Left renal cortex interstitium (tissue), 4 donors: ENCODE data around the gene KANSL3. TPM values are rescaled to one million over a fixed set of nuclear protein-coding genes. Genes with fewer than 3 reads are reported as not detected.
"Not testable (repeated sequence)": the region's sequence is repeated elsewhere in the genome, so short reads cannot be mapped to it uniquely, and the experiment has no call there.

Source experiments
- DNase-seq, 4 donors: peaks; one replicate each; pipeline ENCODE4 v3.0.0-alpha.2; 2013; ENCODE audit warnings: low read depth in 4 of 4, low spot score in 2 of 4, missing footprints in 1 of 4
- polyA plus RNA-seq, 4 donors: library from polyadenylated mRNA; unstranded; fragments of 120-200 nt; gene quantifications; one replicate each; pipeline ENCODE4 v1.2.1, GENCODE V29; 2013; ENCODE audit not compliant: insufficient read length in 4 of 4

Gene KANSL3
- polyA plus RNA-seq, 4 donors, result 48.1 to 63.8 (median 55.9) TPM

DNA sequence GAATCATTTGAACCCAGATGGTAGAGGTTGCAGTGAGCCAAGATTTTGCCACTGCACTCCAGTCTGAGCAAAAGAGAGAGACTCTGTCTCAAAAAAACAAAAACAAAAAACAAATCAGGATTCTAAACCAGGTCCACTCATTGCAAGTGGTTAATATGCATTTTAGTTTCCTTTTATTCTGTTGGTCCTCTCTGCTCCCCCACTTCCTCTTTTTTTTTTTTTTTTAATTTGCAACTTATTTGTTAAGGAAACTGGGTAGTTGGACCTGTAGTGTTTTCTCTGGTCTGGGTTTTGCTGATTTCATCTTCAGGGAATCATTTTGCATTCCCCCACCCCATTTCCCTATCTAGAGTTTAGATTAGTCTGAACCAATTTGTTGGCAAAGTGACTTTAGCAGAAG lies 18.4 kb upstream of the KANSL3 start:
- DNase-seq, result no peak

DNA sequence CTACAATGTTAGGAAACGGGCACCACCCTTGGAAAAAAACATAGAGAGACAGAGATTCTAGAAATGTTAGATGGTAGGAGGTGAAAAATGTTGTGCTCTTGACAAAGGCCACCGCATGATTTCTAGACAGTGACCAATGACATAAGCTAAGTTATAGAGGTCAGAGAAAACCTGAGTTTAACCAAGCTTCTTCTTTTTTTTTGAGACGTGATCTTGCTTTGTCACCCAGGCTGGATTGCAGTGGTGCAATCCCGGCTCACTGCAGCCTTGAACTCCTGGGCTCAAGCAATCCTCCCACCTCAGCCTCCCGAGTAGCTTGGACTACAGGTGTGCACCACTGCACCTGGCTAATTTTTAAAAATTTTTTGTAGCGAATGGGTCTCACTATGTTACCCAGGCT lies 17.4 kb upstream of the KANSL3 start:
- no peak for DNase-seq

DNA sequence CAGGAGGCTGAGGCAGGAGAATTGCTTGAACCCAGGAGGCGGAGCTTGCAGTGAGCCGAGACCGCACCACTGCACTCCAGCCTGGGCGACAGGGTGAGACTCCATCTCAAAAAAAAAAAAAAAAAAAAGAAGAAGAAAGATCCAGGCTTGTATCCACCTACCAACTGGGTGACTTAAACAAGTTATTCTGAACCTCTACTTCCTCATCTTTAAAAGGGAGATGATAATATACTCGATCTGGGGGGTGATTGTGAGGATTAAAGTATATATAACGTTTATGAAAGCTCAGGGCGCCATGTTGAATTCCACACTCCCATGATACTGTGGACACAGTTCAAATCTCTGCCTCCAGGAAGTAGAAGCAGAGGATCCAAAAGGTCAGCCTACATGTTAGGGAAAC lies 16.7 kb upstream of the KANSL3 start:
- not testable (repeated sequence) for DNase-seq

DNA sequence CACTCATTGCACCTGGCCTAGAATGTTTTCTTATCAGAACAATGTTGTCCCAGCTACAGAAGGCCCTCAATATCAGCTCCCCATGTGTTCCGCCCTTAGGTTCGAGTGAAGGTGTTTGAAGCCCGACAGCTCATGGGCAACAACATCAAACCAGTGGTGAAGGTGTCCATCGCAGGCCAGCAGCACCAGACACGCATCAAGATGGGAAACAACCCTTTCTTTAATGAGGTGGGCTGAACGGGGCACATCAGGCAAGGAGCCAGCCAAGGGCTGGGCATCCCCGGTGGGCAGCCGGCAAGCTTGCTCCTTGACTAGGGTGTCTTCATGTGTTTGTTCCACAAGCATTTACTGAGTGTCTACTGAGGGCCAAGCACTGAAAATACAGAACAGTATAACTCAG lies 13.7 kb upstream of the KANSL3 start:
- DNase-seq, result no peak

DNA sequence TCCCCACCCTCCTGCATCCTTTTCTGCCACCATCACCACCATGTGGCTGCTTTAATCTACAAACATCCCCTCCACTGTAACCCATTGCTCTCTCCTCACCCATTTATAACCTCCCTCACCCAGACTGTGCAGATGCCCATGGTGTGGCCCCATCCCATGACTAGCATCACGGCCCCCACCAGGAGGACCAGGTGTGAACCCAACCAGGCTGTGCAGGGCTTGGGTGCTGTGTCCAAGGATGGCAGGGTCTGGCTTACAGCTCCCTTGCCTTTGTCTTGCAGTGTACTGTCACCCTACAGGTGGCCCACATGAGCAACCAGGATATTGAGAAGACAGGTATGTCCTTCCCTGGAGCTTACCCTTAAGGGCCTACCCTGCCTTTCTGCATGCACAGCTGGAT lies 11.2 kb upstream of the KANSL3 start:
- DNase-seq, result no peak

DNA sequence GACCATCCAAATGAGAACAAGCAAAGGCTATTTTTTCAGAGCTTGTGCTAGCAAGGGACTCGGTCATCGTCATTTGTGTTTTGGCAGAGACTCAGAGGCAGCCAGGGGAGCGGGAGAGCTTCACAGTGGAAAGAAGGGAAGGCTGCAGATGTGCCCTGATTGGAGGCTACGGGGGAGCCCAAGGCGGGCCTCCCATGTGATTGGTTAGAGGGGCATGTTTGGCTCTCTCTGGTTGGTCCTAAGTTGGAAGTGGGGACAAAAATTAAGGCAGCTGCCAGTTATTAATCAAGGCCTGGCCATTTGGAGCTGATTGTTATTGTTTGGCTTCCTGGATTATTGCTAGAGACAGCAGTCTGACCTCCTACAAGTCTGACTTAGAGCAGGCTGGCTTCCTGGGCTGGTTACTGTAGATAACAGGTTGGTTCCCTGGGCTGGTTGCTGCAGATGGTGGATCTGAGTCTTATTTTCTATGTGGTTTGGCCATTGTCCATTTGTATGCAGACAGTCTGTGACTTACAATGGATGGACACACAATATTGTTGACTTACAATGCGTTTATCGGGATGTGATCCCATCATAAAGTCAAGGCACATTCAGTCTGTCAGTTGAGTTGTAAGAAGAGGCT lies 10.3 kb upstream of the KANSL3 start:
- no peak for DNase-seq

DNA sequence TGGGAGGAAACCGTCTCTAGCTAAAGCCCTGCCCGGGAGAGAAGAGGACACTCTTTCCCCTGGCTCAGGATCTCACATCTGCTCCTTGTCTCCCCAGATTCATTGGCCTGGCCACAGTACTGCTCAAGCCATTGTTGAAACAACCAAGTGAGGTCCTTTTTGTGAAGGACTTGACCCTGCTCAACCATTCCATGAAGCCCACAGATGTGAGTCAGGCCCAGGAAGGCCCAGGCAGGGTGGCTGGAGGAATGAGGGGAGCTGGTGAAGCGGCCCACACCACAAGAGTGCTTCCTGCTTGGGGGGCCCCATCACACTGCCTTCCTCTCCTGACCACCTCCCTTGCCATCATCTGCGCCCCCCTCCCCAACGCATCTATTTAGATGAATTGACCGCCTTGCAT lies 9.6 kb upstream of the KANSL3 start:
- DNase-seq, result no peak

DNA sequence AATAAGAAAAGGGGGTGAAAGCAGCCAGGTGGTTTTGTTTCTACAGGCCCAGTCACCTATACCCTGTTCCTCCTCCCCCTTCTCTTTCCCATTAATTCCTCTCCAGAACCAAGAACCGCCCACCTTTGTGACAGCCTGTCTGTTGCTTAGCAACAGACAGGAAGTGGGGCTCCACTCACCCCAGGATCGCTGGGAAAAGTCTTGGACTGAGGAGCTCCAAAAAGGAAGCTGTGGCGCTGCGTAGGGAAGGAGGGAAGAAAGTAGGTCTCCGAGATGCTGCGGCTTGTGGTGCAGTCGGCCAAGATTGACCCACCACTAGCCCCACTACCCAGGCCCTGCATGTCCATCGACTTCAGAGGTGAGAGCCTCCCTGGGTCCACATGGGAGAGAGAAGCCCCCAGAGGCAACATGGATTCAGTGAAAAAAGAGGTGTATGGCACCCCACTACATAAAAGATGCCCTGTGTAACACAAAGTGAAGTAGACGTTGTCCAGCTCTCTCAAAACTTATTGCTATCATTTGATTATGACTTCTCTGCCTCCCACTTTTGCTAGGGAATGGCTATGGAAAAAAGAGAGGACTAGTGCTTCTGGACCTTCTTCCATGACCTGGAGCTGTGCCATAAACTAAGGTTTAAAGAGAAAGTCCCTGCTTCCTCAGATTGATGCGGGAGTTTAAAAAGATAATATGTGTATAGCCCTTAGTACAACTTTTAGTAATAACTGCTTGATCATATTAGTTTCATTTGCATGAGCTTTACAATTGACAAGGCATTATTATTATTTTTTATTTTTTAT lies 4.7 kb upstream of the KANSL3 start, which contains the start of gene FER1L5:
TSS of gene FER1L5 (plus strand) at position 201 of the 797 bp plus-strand sequence. CDS start at position 274, 73 bp downstream.
- peak; percentile 50 to 80 (median 62) for DNase-seq

DNA sequence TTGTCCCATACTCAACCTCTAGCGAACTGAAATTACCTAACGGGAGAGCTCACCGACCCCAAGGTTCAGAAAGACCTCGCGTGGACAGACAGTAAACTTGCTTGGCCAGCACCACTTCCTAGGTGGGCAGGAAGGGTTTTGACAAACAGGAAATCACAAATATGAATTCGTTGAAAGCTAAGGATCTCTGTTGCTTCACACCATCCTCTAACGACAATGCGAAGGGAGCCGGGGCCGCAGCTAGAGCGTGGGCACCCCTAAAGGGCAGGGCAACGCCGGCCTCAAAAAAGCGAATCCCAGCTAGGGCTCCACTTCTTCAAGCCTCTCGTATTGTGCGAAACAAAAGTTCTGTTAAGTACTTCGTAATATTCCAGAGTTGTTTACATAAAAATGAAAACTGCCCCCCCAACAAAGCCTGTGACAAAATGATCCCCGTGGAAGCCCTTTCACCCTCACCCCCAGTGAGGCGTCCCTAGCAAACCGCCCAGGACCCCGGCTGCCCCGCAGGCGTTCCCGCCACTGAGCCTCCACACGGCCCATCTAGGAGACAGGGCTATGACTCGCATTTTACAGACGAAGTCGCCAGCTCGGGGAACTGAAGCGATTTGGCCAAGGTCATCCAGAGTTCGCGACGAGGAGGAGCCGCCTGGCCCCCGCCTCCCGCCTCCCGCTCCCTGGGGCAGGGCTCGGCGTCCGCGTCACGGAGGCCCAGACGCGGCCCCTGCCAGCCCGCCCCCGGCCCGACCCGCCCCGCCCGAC lies 548 bp downstream of the KANSL3 start:
- peak in 3 of 4 donors; percentile 31 to 55 (median 46) for DNase-seq

DNA sequence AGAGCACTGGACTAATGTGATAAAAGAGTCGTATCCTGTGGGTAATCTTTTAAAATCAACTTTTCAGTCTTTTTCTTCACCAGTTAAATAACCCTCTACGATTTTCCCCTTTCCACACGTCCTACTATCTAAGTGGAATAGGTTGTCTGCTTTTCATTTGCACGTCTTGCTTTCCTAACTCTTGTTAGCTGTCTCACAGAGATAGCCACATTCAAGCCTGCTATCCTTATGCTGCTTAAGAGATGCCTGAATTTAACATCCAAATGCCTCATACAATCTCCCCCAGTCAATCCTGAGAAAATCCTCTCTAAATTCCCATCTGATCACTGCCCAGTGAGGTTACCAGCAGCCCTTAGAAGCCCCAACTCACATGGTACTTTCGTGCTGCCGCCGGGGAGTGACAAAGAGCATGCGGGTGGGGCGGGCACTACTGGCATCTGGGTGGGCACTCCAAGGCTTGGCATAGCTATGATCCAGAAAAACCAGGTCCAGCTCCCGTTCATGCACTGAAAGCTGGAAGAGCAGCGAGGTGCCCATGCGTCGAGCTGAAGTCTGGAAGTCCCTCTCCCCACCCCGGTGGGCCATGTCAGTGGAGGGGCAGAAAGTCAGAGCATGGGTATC lies 1.5 kb downstream of the KANSL3 start:
- DNase-seq, result no peak

DNA sequence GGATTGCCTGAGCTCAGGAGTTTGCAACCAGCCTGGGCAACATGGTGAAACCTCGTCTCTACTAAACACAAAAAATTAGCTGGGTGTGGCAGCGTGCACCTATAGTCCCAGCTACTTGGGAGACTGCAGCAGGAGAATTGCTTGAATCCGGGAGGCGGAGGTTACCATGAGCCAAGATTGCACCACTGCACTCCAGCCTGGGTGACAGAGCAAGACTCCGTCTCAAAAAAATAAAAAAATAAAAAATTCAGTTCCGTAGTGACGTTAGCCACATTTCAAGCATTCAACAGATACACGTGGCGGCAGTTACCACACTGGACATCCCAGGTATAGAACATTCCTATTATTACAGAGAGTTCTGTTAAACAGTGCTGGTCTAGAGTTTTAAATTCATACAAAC lies 4.5 kb downstream of the KANSL3 start:
- no peak for DNase-seq

DNA sequence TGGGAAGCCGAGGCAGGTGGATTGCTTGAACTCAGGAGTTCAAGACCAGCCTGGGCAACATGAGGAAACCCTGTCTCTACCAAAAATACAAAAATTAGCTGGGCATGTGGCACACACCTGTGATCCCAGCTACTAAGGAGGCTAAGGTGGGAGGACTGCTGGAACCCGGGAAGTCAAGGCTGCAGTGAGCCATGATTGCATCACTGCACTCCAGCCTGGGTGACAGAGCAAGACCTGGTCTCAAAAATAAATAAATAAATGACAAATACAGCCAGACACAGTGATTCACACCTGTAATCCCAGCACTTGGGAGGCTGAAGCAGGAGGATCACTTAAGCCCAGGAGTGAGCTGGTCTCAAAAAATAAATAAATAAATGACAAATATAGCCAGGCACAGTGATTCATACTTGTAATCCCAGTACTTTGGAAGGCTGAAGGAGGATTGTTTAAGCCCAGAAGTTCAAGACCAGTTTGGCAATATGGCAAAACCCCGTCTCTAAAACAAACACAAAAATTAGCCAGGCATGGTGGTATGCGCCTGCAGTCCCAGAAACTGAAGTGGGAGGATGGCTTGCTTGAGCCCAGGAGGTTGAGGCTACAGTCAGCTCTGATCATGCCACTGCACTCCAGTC lies 6.2 kb downstream of the KANSL3 start:
- no peak for DNase-seq

DNA sequence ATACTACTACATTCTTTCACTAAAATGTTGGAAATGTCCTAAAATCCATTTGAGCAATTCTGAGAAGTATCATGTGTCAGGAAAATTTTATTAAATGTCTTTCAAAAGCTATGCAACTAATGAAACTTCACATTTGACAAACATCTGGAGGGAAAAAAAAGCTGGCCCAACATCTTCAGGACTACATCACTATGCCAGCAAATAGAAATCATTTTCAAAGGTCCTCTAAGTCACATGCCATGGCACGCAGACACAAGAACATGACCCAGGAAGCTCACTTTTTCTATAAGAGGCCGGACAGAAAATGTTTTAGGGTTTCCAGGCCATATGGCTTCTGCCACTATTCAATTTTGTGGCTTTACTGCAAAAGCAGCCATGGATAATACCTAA lies 11.6 kb downstream of the KANSL3 start:
- DNase-seq, result no peak

DNA sequence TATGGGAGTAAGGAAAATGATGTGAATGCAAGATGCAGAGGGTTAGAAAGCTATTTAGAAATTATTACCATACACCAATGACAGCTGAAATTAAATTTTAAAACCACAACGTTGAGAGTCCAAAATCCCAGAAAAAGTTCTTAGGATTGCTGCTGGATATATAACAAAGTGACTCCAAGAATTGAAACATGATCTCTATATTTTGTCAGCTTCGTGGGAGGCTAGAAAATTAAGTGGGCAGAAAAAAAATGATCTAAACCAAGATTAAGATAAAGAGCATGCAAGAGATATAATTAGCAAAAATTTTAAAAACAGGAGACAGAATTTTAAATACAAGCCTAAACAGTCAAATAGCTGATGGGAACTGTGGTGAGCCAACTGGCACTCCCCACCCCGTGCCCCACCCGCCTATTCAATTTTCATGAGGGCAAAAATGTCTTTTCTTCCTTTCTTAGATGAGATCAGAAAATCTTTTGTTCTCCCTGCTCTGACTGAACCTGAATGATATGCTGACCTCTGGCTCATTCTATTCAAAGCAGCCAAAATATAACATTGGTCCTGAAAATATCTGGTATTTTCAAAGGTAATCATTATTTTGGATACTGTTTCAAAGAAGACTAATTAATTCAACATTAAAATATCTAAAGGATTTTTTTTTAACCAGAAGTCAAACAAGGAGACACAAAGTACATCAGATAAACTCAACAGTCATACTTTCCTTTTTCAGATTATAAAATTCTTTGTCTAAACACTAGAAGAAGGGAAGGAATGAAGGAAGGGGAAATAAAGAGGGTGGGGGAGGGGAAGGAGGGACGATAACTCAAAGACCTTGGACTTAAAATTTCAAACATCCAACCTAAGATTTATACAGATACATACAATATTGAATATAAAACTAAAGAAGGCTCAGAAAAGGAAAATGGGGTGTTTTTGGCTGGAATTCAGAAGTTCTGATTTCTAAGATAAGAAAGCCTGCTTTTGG lies 12.2 kb downstream of the KANSL3 start:
- DNase-seq, result no peak

DNA sequence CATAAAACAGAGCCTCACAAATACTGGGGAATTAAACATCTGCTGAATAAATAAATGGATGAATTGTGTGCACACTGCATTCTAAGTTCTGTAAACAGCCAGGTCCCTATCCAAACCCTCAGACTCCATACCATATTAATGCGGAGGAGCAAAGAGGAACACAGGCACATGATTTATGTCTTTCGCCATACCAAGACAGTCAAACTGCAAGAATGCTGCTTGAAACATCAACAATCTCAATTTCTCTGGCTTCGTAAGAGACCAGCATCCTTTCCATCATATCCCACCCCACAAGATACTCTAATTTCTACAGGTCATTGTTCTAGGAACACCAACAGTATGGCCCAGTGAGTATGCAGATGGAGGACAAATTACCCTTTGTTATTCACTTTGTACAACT lies 15.0 kb downstream of the KANSL3 start:
- no peak for DNase-seq

DNA sequence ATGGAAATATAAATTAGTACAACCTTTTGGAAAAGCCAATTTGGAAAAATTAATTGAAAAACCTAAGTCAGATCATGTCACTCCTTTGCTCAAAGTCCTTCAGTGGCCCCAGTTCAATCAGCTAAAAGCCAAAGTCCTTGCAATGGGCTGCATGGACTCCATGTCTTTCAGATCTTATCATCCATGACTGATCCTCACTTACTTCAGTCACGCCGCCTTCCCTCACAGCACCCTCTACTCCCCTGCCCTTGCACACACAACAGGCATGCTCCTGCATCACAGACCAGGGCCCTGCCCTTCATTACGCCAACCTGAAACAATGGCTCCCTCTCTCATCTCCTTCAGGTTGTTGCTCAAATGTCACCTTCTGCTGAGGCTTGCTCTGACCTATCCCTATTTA lies 15.6 kb downstream of the KANSL3 start:
- DNase-seq, result no peak

DNA sequence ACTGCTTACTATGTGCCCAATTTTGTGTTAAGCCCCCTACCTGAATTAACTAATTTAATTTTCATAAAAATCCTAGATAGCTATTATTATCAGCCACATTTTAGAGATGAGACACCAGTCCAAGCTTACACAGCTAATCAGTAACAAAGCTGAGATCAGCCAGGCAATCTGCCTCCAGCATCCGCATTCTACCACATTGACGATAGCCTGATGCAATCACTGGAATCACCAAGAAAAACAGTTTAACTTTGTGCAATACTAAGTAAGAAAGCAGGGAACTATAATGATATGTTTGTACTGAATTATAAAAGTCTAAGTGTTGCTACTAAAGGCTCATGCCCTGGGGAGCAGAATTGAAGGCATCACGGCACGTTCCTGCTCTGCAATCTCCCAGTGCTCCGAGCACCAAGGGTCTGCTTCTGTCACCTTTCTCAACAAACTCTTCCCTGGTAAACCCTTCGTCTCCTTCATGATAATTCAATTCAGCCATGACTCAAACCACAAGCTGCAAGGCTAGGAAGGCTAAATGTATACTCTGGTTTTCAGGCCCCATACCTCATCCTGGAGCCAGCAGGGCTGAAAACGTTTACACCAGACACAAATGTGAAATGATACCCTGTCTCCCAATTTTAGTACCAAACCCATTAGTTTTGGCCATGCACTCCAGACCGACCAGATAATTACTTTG lies 19.4 kb downstream of the KANSL3 start:
- no peak for DNase-seq

DNA sequence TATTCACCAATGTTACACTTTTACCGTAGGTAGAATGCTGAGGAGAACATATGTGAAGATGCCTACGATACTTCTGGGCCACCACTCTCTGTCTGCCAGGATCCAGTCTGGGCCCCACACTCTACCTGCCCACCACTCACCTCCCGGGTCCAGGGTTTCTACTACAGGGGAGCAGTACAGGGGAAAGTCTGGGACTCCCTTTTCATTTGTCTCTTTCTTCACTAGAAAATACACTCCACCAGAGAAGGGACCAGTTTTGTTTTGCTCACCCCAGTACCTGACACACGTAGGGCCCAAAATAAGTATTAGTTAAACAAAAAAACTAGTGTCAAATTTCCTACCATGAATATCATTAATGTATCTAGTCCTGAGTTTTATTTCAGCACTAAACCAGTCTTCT lies 21.1 kb downstream of the KANSL3 start:
- no peak for DNase-seq

DNA sequence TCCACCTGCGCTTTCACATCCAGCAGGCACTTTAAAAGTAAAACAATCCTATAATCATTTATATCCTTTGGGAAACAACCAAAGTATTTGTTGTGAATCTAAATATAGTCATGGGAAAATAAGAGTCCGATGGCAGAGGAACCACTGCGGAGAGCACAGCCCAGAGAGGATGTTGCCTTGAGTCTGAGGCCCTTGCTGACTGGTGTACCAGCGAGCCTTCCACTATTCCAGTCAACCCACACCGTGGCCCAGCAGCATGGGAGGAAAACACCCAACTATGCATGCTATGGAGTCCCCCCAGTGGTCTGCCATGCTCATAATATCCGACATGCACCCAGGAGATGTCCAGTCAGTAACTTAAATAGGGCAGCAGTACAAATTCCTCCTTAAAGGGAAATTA lies 21.6 kb downstream of the KANSL3 start:
- no peak for DNase-seq
